Pancreas (tissue), 10 donors: ENCODE results near the gene PARM1. TPM values are rescaled to one million over a fixed set of nuclear protein-coding genes. Genes with fewer than 3 reads are reported as not detected.

Experiments used
- ATAC-seq, 4 donors: fragments of 200-7000 bp; cut with Tn5 transposase; one replicate each; pipeline versions ENCODE4 v1.8.0 to v1.9.1; 2020; ENCODE audit warnings: mild to moderate bottlenecking in 4 of 4, moderate library complexity in 4 of 4
- DNase-seq, 6 donors: peaks; one replicate each; pipeline ENCODE4 v3.0.0-alpha.2; 2020
- FAIRE-seq: peaks from 2 replicates; lab custom pipeline; 2012; peaks lifted over from hg19 to GRCh38; lab: Jason Lieb, UNC
- H3K27ac ChIP-seq, 4 donors: fragments of 200-600 bp; sonication (generic); 1 replicate in 3 of 4; 2 replicates in 1 of 4; pipeline versions ENCODE4 v1.5.0 to v1.8.0; 2020
- H3K27me3 ChIP-seq, 4 donors: fragments of 200-600 bp; one replicate each; pipeline ENCODE4 v1.8.0; 2021
- H3K36me3 ChIP-seq, 3 donors: fragments of 200-600 bp; sonication (generic) in 1 of 3; one replicate each; pipeline versions ENCODE4 v1.5.0 to v1.8.0; 2020 to 2021
- H3K4me1 ChIP-seq, 3 donors: fragments of 200-600 bp; one replicate each; pipeline ENCODE4 v1.8.0; 2021
- H3K4me3 ChIP-seq, 4 donors: fragments of 200-600 bp; sonication (generic) in 2 of 4; one replicate each; pipeline versions ENCODE4 v1.5.0 to v1.8.0; 2020 to 2021
- H3K9me3 ChIP-seq, 4 donors: fragments of 200-600 bp; one replicate each; pipeline ENCODE4 v1.8.0; 2021
- CTCF ChIP-seq, 4 donors: fragments of 200-600 bp; sonication (generic) in 3 of 4; IDR thresholded peaks; one replicate each; pipeline versions ENCODE4 v1.5.0 to v1.8.0; 2021; ENCODE audit warnings: antibody characterized with exemption in 4 of 4
- WGBS, 2 donors: extraction: QIAGEN DNeasy Blood & Tissue Kit; methylation state at CpG; one replicate each; pipeline ENCODE4 v1.1.7; 2013; 5-methylcytosine and 5-hydroxymethylcytosine counted together
- intact Hi-C, 3 donors: fragments of 100-400 bp; cut with DNase I; formaldehyde crosslinking; loops; one replicate each; pipeline versions ENCODE4 v1.11.1 to v1.14.2; 2022
- polyA plus RNA-seq, 2 donors: library from polyadenylated mRNA; stranded (reverse); fragments of 200-250 nt; gene quantifications; one replicate each; pipeline ENCODE4 v1.2.3, GENCODE V29; 2013
- total RNA-seq, 6 donors: library from RNA; stranded (reverse); fragmentation: NEBNext Ultra II Directional in 4 of 6; extraction: Animal tissue kit (Norgen Biotek cat#: 25700) in 4 of 6; gene quantifications; one replicate each; pipeline versions ENCODE4 v1.2.1 to v1.2.4, GENCODE V29; 2021 to 2023
- donor health status: healthy with polysubstance abuse.
- donor health status: DM: no; HTN: no; CAD: no; lungs with moderate emphysema.
- donor health status: DM: no; HTN: no; CAD: no.
- donor health status: control.
- donor health status: control.
- donor health status: Bipolar disorder and iron deficiency.
- donor health status: DM: yes; HTN: yes; CAD: no.
- donor health status: DM: no; HTN: no; CAD: no.
- donor health status: DM: no; HTN: no; CAD: no.
- donor health status: DM: yes; HTN: yes; CAD: no.

Gene PARM1
- total and polyA plus RNA-seq, 8 donors: 8.3 to 29.7 (median 24.5) TPM

- WGBS, 2 donors: 40 to 69% methylated on average over 6 of the region's 6 CpGs
- no peak overlapping the region for H3K4me3 ChIP-seq
- no peaks in the 10 kb centered on the region for H3K27me3 ChIP-seq
- peak overlapping the region in 3 of 4 donors; percentile 4 to 67 (median 63) for H3K27ac ChIP-seq
- intact Hi-C loops: no loop called here
- peak; percentile 2 to 19 (median 14) for ATAC-seq
- no peaks in the 10 kb centered on the region for H3K9me3 ChIP-seq
- peak in 1 of 6 donors; percentile 25 for DNase-seq
- no peak for FAIRE-seq
- no peak for TF ChIP-seq CTCF (IDR thresholded peaks at IDR 0.05)
- H3K4me1 ChIP-seq: peaks cover 13 to 43% (median 31%) of the 10 kb centered on the region in 3 donors
- H3K36me3 ChIP-seq: no peaks in the 10 kb centered on the region
Measured at GRCh38 chr4:75028196-75028854, 95.4 kb downstream of the PARM1 start.

- ATAC-seq (peak in 3 of 4 donors; percentile 10 to 29 (median 15)), DNase-seq (no peak), FAIRE-seq (no peak)
- TF ChIP-seq CTCF (IDR thresholded peaks at IDR 0.05): no peak
- H3K9me3 ChIP-seq: no peaks in the 10 kb centered on the region
- peaks cover 8 to 37% (median 28%) of the 10 kb centered on the region in 3 donors for H3K4me1 ChIP-seq
- H3K4me3 ChIP-seq: no peak overlapping the region
- intact Hi-C loops: no loop called here
- H3K27ac ChIP-seq: peak overlapping the region in 2 of 4 donors; percentile 63 to 67
- H3K36me3 ChIP-seq: no peaks in the 10 kb centered on the region
- 16 to 23% methylated on average over 1 of the region's 1 CpG for WGBS, 2 donors
- H3K27me3 ChIP-seq: no peaks in the 10 kb centered on the region
Measured at GRCh38 chr4:75030028-75030427, 97.1 kb downstream of the PARM1 start.

GRCh38 chr4:75030649-75031235 lies 97.8 kb downstream of the PARM1 start:
- DNase-seq: peak in 3 of 6 donors; percentile 44 to 60 (median 59)
- intact Hi-C loops: no loop called here
- FAIRE-seq: no peak
- 44 to 57% methylated on average over 3 of the region's 3 CpGs for WGBS, 2 donors
- ATAC-seq: peak; percentile 65 to 81 (median 76)
- Histone ChIP-seq H3K27ac (peak overlapping the region in 2 of 4 donors; percentile 63 to 67), H3K9me3 (no peaks in the 10 kb centered on the region), H3K4me3 (no peak overlapping the region), H3K36me3 (no peaks in the 10 kb centered on the region), H3K27me3 (no peaks in the 10 kb centered on the region), H3K4me1 (peaks cover 1 to 33% (median 23%) of the 10 kb centered on the region in 3 donors)
- TF ChIP-seq CTCF (IDR thresholded peaks at IDR 0.05): no peak

- 81 to 87% methylated on average over 1 of the region's 1 CpG for WGBS, 2 donors
- no peak overlapping the region for H3K27ac ChIP-seq
Measured at GRCh38 chr4:75031775-75032174, 98.9 kb downstream of the PARM1 start.

More at GRCh38 chr4:75031775-75032174, 98.9 kb downstream of the PARM1 start:
- Histone ChIP-seq H3K4me1 (peaks cover 0 to 29% (median 20%) of the 10 kb centered on the region in 3 donors), H3K4me3 (no peak overlapping the region), H3K27me3 (no peaks in the 10 kb centered on the region), H3K36me3 (no peaks in the 10 kb centered on the region), H3K9me3 (no peaks in the 10 kb centered on the region)
- TF ChIP-seq CTCF (IDR thresholded peaks at IDR 0.05): no peak
- ATAC-seq (no peak), FAIRE-seq (no peak), DNase-seq (no peak)
- intact Hi-C loops: no loop called here
